OCI-LY7 (cell line): ENCODE data around the gene ARRDC1. TPM values are rescaled to one million over a fixed set of nuclear protein-coding genes. Genes with fewer than 3 reads are reported as not detected.

Experiments
- BruUV-seq: library from RNA; stranded (reverse); fragments of 400-500 nt; replicated peaks from 2 replicates; lab custom pipeline; 2021; lab: Mats Ljungman, UMichigan
- CTCF ChIA-PET: fragments of 300-600 bp; sonication (Branson Sonifier 250); formaldehyde crosslinking; loops from one replicate; lab custom pipeline; 2022; ENCODE audit warnings: antibody characterized with exemption; ENCODE audit not compliant: unreplicated experiment; lab: Charles Lee
- POLR2A ChIA-PET: fragments of 300-600 bp; sonication (Branson Sonifier 250); formaldehyde crosslinking; loops from one replicate; lab custom pipeline; 2022; ENCODE audit warnings: antibody characterized with exemption; lab: Charles Lee
- DNase-seq: peaks from one replicate; pipeline ENCODE4 v3.0.0-alpha.2; 2015; ENCODE audit warnings: low spot score
- H2AFZ ChIP-seq: fragments of 200-600 bp; sonication (generic), shearing (Covaris generic); 2 replicates; pipeline ENCODE4 v1.6.1; 2014; ENCODE audit warnings: mild to moderate bottlenecking, antibody characterized with exemption, low read length, moderate library complexity
- H3K27ac ChIP-seq: fragments of 200-600 bp; sonication (generic); 2 replicates; pipeline ENCODE4 v1.5.1; 2014; ENCODE audit warnings: mixed run types, low read depth, mild to moderate bottlenecking, moderate library complexity, low read length, inconsistent platforms; ENCODE audit not compliant: poor library complexity, severe bottlenecking
- H3K36me3 ChIP-seq: fragments of 200-600 bp; sonication (generic); 2 replicates; pipeline ENCODE4 v1.6.1; 2014; ENCODE audit warnings: mild to moderate bottlenecking, antibody characterized with exemption, low read length, moderate library complexity, mixed read lengths; ENCODE audit not compliant: insufficient read depth
- H3K4me1 ChIP-seq: fragments of 200-600 bp; sonication (generic); 2 replicates; pipeline ENCODE4 v1.5.1; 2014; ENCODE audit warnings: mild to moderate bottlenecking, low read length; ENCODE audit not compliant: insufficient read depth, poor library complexity, severe bottlenecking
- H3K4me2 ChIP-seq: fragments of 200-600 bp; sonication (generic); 2 replicates; pipeline ENCODE4 v1.6.1; 2014; ENCODE audit warnings: mild to moderate bottlenecking, low read length
- H3K4me3 ChIP-seq: fragments of 200-600 bp; sonication (generic); 2 replicates; pipeline ENCODE4 v1.5.1; 2014; ENCODE audit warnings: mild to moderate bottlenecking, low read depth, low read length; ENCODE audit not compliant: poor library complexity, severe bottlenecking
- H3K79me2 ChIP-seq: fragments of 200-600 bp; sonication (generic); 2 replicates; pipeline ENCODE4 v1.6.1; 2016; ENCODE audit warnings: low read depth, mild to moderate bottlenecking, low read length, moderate library complexity, mixed read lengths; ENCODE audit not compliant: insufficient read depth
- H3K9me2 ChIP-seq: fragments of 200-600 bp; sonication (generic); 2 replicates; pipeline ENCODE4 v1.6.1; 2016; ENCODE audit warnings: mild to moderate bottlenecking, low read length, mixed read lengths; ENCODE audit not compliant: insufficient read depth
- H3K9me3 ChIP-seq: fragments of 200-600 bp; sonication (generic); 2 replicates; pipeline ENCODE4 v1.6.1; 2014; ENCODE audit warnings: mild to moderate bottlenecking, mixed run types, low read length, mixed read lengths
- H4K20me1 ChIP-seq: fragments of 200-600 bp; sonication (generic); 2 replicates; pipeline ENCODE4 v1.6.1; 2014; ENCODE audit warnings: mild to moderate bottlenecking, antibody characterized with exemption, low read length, moderate library complexity, mixed read lengths; ENCODE audit not compliant: insufficient read depth
- CTCF ChIP-seq: fragments of 200-600 bp; sonication (generic); conservative IDR thresholded peaks from 2 replicates; pipeline ENCODE4 v1.5.1; 2014; ENCODE audit warnings: mild to moderate bottlenecking, antibody characterized with exemption, low read length, moderate library complexity, mixed read lengths
- EZH2phosphoT487 ChIP-seq: fragments of 200-600 bp; sonication (generic); IDR thresholded peaks from 2 replicates; pipeline ENCODE4 v1.6.1; 2018; ENCODE audit warnings: low read depth, borderline replicate concordance, mild to moderate bottlenecking, mixed run types, antibody characterized with exemption, low read length, moderate library complexity, mixed read lengths
- intact Hi-C: fragments of 100-400 bp; cut with micrococcal nuclease; formaldehyde crosslinking; loops from one replicate; pipeline ENCODE4 v1.10.0; 2022; ENCODE audit not compliant: unreplicated experiment
- total RNA-seq, 2 experiments: library from RNA; depleted of rRNA in 1 of 2; stranded (reverse); fragments of >200 nt in 1 of 2; shearing (Covaris generic) in 1 of 2; gene quantifications; 2 replicates each; pipeline ENCODE4 v1.2.3, GENCODE V29; 2014 to 2022

ARRDC1 gene
- total RNA-seq, 2 experiments from 2014 or later: 59.6 to 70.3 TPM

- POLR2A ChIA-PET: no interaction called here
- CTCF ChIA-PET: no interaction called here
These were observed 6.5 kb upstream of the ARRDC1 start for GRCh38 chr9:137598943-137599342.

GRCh38 chr9:137602661-137603060 lies 2.8 kb upstream of the ARRDC1 start:
- H4K20me1 ChIP-seq: no peaks in the 10 kb centered on the region
- H3K27ac ChIP-seq: no peak overlapping the region
- no peaks in the 10 kb centered on the region for H3K79me2 ChIP-seq
- H3K4me3 ChIP-seq: no peak overlapping the region
- peak; percentile 42 for DNase-seq
- TF ChIP-seq EZH2phosphoT487 (no peak), CTCF (peak; percentile 42)
- BruUV-seq: no TSS peak
- peak overlapping the region; percentile 8; the same call in 1 of the 2 replicates for H3K4me2 ChIP-seq
- peaks cover 32% of the 10 kb centered on the region for H3K4me1 ChIP-seq
- intact Hi-C loops: no loop called here
- ChIA-PET POLR2A (no interaction called here), CTCF (no interaction called here)
- H2AFZ ChIP-seq: peak overlapping the region; percentile 56; the same call in 1 of the 2 replicates
- H3K9me3 ChIP-seq: no peaks in the 10 kb centered on the region
- no peaks in the 10 kb centered on the region for H3K36me3 ChIP-seq
- H3K9me2 ChIP-seq: no peaks in the 10 kb centered on the region

More at GRCh38 chr9:137598943-137599342, 6.5 kb upstream of the ARRDC1 start:
- Histone ChIP-seq H3K27ac (no peak overlapping the region), H3K9me3 (no peaks in the 10 kb centered on the region), H3K36me3 (no peaks in the 10 kb centered on the region), H3K4me1 (peaks cover 11% of the 10 kb centered on the region), H2AFZ (no peak overlapping the region), H3K79me2 (no peaks in the 10 kb centered on the region), H3K4me3 (no peak overlapping the region), H4K20me1 (no peaks in the 10 kb centered on the region), H3K9me2 (no peaks in the 10 kb centered on the region), H3K4me2 (no peak overlapping the region)
- TF ChIP-seq CTCF (no peak), EZH2phosphoT487 (no peak)
- DNase-seq: no peak
- BruUV-seq: no TSS peak
- intact Hi-C loops: no loop called here

- CTCF ChIA-PET: no interaction called here
- BruUV-seq: no TSS peak
- Histone ChIP-seq H3K27ac (no peak overlapping the region), H2AFZ (no peak overlapping the region), H4K20me1 (no peaks in the 10 kb centered on the region), H3K4me3 (no peak overlapping the region), H3K9me2 (no peaks in the 10 kb centered on the region), H3K9me3 (no peaks in the 10 kb centered on the region), H3K4me1 (peaks cover 32% of the 10 kb centered on the region), H3K79me2 (no peaks in the 10 kb centered on the region), H3K4me2 (0 out of 2 replicates have a peak overlapping the region, but pooled peaks have one; percentile 62), H3K36me3 (no peaks in the 10 kb centered on the region)
- TF ChIP-seq CTCF: no peak
- intact Hi-C loops: loop anchor here (2.0 kb wide), 1 partner anchor 53 kb away; the partner anchor contains the start of genes MRPL41 and PNPLA7
- POLR2A ChIA-PET: no interaction called here
- no peak for DNase-seq
These were observed 1.6 kb upstream of the ARRDC1 start for GRCh38 chr9:137603879-137604278.
